HG03196 (cell line): ENCODE measurements around the gene IQGAP2.
"Not testable (repeated sequence)": the region's sequence is repeated elsewhere in the genome, so short reads cannot be mapped to it uniquely, and the experiment has no call there.

Source experiments
- ATAC-seq: cut with Tn5 transposase; IDR thresholded peaks from one replicate; pipeline ENCODE4 v1.9.1; 2021; ENCODE audit not compliant: unreplicated experiment

The IQGAP2 gene

DNA sequence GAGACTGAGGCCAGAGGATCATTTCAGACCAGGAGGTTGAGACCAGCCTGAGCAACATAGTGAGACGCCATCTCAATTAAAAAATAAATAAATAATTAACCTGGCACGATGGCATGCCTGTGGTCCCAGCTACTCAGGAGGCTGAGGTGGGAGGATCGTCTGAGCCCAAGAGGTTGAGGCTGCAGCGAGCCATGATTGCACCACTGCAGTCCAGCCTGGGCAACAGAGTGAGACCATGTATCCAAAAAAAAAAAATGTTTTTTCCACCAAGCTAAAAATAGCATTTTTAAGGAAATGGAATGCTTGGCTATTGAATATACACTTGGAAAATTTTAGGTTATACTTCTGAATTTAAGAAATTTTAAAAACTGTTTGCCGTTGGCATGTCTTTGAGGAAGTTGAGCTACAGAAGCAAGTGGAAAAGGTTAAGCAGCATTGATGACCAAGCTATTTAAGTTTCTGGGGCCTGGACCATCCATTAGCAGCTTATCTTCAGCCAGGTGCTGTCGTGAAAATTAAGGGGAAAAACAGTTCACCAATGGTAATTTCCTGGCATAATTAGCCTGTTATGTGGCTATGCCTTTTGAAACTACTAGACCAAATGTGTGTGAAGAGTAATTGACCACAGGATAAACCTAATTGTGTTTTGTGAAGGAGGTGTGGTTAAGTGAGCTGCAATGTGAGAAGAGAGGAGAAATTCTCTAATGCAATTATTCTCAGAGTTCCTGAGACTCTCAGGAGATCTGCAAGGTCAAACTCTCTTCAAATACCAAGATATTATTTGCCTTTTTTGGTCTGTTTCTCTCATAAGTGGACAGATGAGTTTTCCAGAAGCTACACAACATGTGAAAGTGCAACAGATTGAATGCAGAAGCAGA, 333.8 kb downstream of the IQGAP2 start:
- no peak for ATAC-seq

DNA sequence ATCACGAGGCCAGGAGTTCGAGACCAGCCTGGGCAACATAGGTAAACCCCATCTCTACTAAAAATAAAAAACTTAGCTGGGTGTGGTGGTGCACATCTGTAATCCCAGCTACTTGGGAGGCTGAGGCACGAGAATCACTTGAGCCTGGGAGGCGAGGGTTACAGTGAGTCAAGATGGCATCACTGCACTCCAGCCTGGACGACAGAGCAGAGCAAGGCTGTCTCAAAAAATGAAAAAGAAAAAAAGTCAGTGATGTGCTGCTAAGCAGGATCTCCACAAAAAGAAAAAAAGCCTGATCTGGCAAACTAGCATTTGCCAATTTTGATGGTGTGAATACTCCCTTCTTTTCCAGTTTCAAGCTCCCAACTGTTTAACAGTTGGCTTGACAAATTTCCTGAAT, 334.8 kb downstream of the IQGAP2 start:
- no peak for ATAC-seq

DNA sequence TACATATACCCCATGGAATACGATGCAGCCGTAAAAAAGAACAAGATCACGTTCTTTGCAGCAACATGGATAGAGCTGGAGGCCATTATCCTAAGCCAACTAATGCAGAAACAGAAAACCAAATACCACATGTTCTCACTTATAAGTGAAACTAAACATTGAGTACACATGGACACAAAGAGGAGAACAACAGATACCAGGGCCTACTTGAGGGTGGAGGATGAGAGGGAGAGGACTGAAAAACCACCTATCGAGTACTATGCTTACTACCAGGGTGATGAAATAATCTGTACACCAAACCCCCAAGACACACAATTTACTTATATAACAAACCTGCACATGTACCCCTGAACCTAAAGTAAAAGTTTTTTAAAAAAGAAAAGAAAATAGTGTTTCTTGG, 338.4 kb downstream of the IQGAP2 start:
- not testable (repeated sequence) for ATAC-seq

DNA sequence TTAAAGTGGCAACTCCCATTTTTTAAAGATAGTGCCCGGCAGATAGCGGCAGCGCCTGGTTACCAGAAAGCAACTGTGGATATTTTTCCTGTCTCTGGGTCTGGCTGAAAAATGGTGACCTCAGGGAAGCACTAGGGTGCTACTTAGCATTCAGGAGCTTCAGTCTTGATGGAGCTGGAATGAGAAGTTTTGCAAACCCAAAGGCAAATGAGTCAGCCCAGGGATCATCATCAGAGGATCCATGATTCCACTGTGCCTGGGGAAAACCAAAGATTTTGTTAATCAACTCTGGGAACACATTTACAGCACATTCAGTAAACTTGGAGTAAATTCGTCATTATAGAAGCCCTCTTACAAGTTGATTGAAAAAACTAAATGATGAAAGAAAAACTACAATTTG, 339.5 kb downstream of the IQGAP2 start:
- ATAC-seq, result no peak

DNA sequence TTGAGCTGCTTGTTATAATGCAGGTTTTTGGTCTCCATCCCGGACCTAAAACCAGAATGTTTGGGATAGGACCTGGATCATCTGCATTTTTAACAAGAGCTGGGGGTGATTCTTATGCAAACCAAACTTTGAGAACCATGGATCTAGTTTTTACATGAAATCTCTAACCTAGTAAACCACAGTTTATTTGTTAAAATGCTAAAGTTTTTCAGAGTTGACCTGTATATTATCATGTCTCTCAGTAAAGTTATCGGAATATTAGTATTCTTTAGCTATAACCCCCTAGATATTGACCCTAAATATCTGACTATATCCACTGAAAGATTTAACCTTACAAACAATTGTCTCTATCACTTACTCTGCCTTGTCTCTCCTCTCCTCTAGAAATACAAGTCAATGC, 341.5 kb downstream of the IQGAP2 start:
- no peak for ATAC-seq

DNA sequence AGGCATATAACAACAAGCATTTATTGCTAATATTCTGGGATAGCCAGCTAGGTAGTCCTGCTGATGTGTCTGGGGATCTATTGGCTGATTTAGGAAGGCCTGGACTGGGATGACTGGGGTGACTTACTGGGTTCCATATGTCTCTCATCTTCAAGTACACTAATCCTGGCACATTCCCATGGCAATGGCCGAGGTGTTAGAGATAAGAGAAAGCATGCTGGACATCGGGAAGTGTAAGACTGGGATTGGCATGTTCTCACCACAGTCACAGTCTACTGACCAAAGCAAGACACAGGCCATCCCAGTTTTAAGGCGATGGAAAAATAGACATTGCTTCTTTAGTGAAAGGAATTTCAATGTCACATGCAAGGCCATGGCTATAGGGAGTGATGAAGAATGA, 342.6 kb downstream of the IQGAP2 start:
- ATAC-seq, result no peak

DNA sequence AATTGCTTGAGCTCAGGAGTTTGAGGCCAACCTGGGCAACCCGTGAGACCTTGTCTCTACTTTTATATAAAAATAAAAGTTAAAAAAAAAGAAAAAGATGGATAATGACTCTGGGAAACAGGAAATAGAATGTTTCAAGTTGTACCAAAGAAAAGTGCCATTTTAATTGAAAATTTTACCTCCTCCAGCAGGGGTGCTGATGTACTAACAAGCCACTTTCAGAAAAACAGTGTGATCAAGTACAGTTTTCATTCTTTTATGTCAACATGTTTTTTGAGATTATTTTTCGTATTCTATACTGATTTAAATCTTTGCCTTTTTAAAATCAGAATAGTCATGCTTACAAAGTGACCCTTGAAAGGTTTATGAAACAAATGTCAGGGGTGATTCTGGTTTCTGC, 343.6 kb downstream of the IQGAP2 start:
- no peak for ATAC-seq

DNA sequence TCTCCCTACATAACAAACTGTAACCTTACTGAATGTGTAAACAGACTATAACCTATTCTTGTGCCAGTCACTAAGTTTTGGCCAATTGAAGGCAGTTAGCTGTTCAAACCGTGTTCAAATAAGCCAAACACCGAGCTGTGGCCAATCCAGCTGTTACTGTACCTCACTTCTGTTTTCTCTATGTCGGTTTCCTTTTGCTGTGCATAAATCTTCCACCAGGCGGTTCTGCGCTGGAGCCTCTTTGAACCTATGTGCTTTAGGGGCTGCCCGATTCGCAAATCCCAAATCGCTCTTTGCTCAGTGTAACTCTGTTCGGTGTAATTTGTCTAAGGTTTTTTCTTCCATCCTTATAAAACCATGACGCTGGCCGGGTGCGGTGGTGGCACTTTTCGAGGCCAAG, 344.6 kb downstream of the IQGAP2 start:
- ATAC-seq, result no peak

DNA sequence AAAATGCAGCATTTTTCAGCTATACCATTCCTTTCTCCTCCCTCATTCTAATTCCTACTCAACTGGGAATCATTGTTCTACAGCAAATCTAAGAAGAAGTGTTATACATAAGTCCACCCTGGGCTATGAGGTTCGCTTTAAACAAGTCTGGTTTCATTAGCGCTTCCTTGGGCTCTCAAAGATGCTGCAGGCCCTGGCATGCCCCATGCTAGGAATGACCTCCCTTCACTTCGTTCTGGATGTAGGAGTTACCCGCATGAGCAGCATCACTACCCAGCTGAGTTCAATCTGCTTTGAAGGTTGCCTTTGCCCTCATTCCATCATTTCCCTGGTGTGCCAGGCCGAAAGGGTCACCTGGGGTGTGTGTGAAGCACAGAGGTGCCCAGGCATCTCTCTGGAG, 348.2 kb downstream of the IQGAP2 start:
- no peak for ATAC-seq

DNA sequence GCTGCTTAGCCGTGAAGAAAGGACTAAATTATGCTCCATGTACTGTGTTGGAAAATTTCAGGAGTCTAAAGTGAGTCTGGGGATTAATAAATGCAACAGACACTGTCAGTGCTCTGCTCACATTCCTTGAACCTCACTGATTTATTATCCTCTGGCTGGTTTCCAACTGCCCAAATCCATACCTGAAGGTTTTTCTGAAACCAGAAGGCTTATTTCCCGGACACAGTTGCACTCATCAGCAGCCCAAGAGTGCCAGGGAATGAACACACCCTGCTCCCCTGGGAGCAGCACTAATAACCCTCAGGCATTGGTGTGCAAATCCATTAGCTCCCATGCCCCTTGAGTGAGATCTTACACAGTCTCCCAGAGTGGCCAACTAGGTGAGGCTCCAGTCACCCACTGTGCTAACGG, 351.6 kb downstream of the IQGAP2 start:
- ATAC-seq, result no peak

DNA sequence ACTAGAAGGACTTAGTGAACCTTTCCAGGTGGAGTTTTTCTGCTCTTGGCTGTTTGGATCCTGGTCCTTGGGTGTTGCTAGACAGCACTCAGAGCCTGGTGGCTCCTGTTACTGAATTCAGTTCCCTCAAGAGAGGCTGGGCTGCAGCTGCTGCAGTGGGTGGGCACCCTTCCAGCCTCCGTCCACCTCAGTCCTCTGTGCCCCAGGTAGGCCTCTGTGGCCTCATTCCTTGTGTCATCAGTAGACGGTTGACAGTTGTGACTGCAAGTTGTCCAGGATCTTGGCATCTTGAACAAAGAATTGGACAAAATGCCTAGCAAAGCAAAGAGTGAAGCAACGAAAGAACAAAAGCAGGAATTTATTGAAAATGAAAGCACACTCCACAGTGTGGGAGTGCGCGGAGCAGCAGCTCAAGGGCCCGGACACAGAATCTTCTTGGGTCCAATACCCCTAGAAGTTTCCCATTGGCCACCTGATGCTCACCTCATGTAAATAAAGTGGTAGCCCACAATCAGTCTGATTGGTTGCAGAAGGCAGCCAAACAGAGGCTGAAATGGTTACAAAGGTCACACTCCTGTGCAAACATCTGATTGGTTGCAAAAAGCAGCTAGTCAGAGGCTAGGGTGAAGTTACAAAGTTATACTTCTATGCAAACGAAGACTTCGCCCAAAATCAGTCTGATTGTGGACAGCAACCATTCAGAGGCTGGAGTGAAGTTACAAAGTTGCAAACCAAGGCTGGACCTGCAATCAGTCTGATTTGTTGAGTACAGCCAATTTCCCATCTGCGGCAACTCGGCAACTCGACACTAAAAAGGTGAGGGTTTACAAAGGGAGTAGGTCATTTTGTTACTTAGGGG, 352.9 kb downstream of the IQGAP2 start:
- ATAC-seq, result no peak

DNA sequence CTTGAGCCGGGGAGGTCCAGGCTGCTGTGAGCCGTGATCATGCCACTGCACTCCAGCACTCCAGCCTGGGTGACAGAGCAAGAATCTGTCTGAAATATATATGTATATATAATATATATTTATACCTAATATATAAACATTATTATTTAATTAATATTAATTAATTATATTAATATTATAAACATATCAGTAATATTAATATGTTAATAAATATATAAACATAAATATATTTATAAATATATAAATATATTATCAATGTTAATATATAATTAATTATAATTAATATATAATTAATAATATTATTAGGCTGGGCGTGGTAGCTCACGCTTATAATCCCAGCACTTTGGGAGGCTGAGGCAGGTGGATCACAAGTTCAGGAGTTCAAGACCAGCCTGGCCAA, 354.0 kb downstream of the IQGAP2 start:
- ATAC-seq, result no peak
